CD4-positive, alpha-beta T cell treated with Interleukin-17A for 1 hour (primary cell): ENCODE results near the gene ZNFX1.

ENCODE experiments used
- DNase-seq: peaks from one replicate; pipeline ENCODE4 v3.0.0-alpha.2; 2020

ZNFX1 gene

GRCh38 chr20:49278818-49279676 is 1.2 kb upstream of the ZNFX1 start:
- DNase-seq, result peak; percentile 58

GRCh38 chr20:49277786-49278035 is 146 bp downstream of the ZNFX1 start:
- no peak for DNase-seq

GRCh38 chr20:49276961-49277785 is 684 bp downstream of the ZNFX1 start:
- DNase-seq, result peak; percentile 31

- DNase-seq, result peak; percentile 63
Observed at GRCh38 chr20:49276161-49276960, 1.5 kb downstream of the ZNFX1 start.

GRCh38 chr20:49275636-49276035 is 2.2 kb downstream of the ZNFX1 start:
- DNase-seq, result no peak

GRCh38 chr20:49275216-49275615 is 2.6 kb downstream of the ZNFX1 start:
- DNase-seq, result no peak

- no peak for DNase-seq
Observed at GRCh38 chr20:49273696-49274277, 4.1 kb downstream of the ZNFX1 start.

- no peak for DNase-seq
Observed at GRCh38 chr20:49272654-49273053, 5.2 kb downstream of the ZNFX1 start.

GRCh38 chr20:49270736-49271135 is 7.1 kb downstream of the ZNFX1 start:
- no peak for DNase-seq

GRCh38 chr20:49270177-49270576 is 7.7 kb downstream of the ZNFX1 start:
- no peak for DNase-seq

GRCh38 chr20:49268600-49269365 is 9.1 kb downstream of the ZNFX1 start:
- no peak for DNase-seq

GRCh38 chr20:49267327-49267726 is 10.5 kb downstream of the ZNFX1 start:
- peak; percentile 45 for DNase-seq

GRCh38 chr20:49262444-49262843 is 15.4 kb downstream of the ZNFX1 start:
- DNase-seq, result no peak

GRCh38 chr20:49261173-49261572 is 16.7 kb downstream of the ZNFX1 start:
- no peak for DNase-seq

- no peak for DNase-seq
Observed at GRCh38 chr20:49260218-49260617, 17.6 kb downstream of the ZNFX1 start.

- DNase-seq, result no peak
Observed at GRCh38 chr20:49259799-49260198, 18.1 kb downstream of the ZNFX1 start.

GRCh38 chr20:49259284-49259683 is 18.6 kb downstream of the ZNFX1 start:
- DNase-seq, result no peak

- no peak for DNase-seq
Observed at GRCh38 chr20:49256261-49256660, 21.6 kb downstream of the ZNFX1 start.

GRCh38 chr20:49252556-49253350 is 25.1 kb downstream of the ZNFX1 start:
- DNase-seq, result no peak

- no peak for DNase-seq
Observed at GRCh38 chr20:49248879-49249665, 28.8 kb downstream of the ZNFX1 start.

GRCh38 chr20:49248301-49248700 is 29.6 kb downstream of the ZNFX1 start:
- DNase-seq, result no peak
